Measurements from ENCODE around the gene ADAMTS19.
"Not testable (repeated sequence)": the region's sequence is repeated elsewhere in the genome, so short reads cannot be mapped to it uniquely, and the experiment has no call there.

ADAMTS19 gene

DNA sequence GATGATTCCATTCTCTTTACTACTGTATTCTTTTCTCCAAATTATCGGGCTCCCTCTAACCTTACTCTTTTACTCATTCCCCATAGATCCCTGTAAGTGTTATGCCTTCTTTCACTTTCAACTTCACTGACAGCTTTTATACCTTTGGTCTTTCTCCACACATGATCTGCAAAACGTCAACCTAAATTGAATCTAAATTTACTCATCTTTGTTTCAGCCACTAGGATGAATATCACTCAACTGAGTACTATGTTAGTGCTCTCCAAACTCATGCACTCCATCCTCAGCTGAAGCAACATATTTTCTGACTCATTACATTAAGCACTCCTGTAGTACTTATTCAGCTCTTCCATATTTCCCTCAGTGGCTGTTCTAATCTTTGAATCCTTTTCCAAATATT lies 133.4 kb downstream of the ADAMTS19 start:
- no peak for DNase-seq

DNA sequence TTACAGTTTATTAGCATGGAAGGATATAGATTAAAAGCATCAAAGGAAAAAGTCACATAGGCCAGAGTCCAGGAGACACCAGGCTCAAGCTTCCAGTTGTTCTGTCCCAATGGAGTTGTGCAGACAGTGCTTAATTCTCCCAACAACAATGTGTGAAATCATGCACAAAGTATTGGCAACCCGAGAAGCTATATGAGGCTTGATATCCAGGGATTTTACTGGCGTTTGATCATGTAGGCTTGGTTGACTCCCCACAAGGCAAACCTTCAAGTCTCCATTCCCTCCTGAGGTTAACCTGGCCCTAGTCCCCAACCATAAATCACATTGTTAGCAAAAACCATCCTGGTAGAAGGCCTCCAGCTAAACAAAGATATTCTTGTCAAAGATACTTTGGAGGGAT lies 141.5 kb downstream of the ADAMTS19 start:
- no peak for DNase-seq

DNA sequence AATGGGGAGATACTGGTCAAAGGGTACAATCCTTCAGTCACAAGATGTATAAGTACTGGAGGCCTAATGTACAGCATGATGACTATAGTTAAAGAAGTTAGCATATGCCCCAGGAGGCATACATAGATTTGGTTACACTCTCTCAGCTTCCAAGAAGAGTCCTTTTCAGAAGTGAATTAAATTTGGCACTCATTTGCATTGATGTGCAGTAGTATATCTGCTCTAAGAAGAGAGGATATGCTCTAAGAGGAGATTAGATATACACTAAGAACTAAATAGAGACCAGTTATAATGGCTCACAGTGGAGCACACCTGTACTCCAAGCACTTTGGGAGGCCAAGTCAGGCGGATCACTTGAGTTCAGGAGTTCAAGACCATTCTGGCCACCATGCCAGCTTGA lies 148.3 kb downstream of the ADAMTS19 start:
- DNase-seq, result no peak

DNA sequence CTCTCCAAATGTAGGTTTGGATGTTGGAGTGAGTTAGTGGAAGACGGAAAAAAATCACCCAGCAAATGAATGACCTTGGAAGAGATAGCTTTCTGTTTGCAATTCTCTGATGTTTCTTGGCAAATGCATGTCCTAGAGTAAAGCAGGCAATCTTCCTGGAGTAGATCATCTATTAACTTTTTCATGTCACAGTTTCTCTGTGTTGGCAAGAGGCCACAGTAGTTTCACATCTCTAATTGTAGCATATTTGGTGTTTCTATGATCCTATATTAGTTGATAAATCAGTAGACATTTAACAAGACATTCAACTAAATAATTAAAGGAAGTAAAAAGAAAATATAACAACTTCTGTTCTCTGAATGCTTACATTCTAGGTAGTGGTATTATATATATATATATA lies 149.6 kb downstream of the ADAMTS19 start:
- DNase-seq, result no peak

DNA sequence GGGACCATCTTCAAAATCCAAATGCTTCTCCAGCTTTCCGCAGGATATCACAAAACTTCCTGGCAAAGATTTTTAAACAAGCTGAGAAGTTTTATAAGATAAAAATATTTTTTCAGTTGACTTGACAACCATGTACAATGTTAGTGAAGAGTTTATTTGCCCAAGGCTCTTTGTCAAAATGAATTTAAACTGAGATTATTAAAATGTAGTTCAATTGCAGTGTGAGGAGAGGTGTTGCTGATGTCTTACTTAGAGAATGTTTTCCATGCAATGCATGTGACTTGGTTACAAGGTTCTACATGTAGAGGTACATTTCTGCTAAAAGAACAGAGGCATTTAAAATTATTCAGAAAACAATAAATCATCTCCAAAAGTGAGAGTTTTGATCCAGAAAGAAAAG lies 156.4 kb downstream of the ADAMTS19 start:
- no peak for DNase-seq

DNA sequence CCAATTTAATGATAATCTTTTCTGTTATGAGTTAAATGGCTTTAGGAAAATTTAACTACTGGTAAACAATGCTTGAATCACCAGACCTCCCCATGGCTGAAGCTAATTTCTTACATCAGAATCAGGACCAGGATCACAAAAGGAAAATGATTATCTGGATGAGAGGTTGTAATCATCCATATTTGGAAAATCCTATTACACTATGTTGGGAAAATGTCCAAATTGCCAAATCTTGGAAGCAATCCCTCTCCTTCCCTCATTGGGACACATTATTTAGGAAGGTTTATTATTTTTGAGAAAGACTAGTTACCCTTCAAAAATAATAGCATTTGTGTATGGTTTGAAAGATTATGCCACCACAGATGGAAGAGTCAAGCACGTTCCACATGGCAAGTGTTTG lies 157.1 kb downstream of the ADAMTS19 start:
- no peak for DNase-seq

DNA sequence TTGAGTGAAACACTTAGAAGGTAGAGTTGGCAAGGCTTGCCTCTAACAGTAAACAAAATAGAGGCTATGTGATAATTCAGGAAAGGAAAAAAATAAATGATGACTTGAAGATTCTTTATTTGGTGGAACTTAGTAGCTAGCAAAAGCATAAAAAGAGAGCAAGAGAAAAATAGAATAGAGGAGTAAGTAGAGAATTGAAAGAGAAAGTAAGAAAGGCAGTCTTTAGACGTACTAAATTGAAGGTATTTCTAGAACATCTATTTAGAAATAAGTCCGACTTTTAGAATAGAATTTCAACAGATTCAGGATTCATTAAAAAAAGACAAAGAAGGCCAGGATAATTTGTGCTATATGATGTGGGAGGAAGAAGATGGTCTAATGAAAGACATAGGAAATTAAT lies 159.7 kb downstream of the ADAMTS19 start:
- no peak for DNase-seq

DNA sequence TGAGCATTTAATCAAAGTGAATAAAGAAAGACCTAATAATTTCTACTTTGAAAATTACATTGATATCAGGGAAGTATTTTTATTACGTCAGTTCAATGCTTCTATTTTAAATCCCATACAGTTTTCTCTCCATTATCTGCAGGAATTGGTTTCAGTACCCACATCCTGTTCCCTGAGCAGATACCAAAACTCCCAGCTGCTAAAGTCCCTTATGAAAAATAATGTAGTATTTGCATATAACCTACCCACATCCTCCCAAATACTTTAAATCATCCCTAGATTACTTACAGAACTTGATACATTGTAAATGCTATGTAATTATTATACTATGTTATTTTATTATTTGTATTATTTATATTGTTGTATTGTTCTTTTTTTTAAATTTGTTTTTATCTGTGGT lies 162.4 kb downstream of the ADAMTS19 start:
- DNase-seq, result no peak

DNA sequence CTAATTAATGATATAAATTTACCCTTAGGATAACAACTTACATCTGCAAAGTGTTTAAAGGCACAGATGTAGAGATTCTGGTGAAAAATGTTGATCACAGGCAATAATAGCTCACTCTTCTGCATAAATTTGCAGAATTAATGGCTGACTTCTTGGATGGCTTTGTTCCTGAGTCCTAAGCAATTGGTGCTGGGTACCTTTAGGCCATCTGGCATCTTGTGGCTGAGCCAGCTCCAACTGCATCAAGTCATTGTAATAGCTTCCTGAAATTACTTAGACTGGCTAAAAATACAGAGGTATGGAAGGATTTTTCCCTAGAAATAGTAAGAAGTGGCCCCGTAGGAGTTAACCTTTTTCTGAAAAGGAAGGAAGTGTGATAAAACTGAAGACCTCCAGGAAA lies 169.5 kb downstream of the ADAMTS19 start:
- DNase-seq, result no peak

DNA sequence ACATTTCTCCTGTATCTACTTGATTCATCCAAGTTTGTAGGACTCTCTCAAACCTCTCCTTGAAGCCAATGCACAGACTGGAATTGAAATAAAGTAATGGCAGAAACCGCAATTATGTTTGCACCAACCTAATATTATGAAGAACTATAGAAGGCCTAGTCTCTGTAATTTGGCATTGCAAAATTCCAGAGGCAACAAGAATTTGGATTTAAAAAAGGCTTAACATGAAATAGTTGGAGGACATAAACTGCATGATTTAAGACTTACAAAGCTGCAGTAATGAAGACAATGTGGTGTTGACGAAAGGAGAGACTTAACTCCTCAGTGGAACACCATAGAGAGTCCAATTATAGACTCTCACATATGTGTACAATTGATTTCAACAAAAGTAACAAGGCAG lies 170.0 kb downstream of the ADAMTS19 start:
- DNase-seq, result no peak

DNA sequence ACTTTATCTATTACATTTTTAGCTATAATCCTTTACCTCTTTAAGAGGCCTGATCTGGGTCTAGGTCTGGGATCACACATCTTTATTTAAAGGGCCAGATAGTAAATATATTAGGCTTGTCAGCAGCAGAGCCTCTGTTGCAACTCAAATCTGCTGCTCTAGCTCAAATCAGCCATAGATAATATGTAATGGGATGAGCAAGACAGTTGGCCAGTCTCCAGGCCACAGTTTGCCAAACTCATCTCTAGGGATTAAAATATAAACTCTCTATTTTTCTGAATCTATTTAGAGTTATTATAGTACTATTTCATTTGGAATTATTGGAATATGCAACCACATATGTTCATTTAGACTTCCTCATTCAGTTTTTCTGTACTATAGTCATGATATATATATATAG lies 171.9 kb downstream of the ADAMTS19 start:
- DNase-seq, result no peak

DNA sequence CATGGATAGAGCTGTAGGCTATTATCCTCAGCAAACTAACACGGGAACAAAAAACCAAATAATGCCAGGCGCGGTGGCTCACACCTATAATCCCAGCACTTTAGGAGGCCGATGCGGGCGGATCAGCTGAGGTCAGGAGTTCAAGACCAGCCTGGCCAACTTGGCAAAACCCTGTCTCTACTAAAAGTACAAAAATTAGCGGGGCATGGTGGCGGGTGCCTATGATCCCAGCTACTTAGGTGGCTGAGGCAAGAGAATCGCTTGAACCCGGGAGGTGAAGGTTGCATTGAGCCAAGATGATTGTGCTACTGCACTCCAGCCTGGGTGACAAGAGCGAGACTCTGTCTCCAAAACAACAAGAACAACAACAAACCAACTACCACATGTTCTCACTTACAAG lies 177.4 kb downstream of the ADAMTS19 start:
- DNase-seq, result not testable (repeated sequence)

DNA sequence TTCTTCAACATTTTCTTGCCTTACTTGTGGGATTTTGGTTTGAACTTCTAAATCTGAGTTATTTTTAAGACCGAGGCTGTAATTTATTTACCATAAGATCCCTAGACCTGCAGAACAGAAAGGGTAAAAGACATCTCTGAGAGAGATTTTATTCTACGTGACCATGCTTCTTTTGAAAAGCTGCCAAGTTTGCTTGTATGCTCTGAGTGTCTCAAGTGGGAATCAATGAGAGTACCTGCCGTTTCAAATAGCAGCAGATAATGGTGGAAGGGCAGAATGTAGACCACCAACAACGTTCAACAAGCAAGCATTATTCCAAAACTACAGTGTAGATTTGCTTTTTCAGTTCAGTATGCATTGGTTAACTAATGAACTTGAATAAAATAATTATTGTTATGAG lies 179.2 kb downstream of the ADAMTS19 start:
- no peak for DNase-seq

DNA sequence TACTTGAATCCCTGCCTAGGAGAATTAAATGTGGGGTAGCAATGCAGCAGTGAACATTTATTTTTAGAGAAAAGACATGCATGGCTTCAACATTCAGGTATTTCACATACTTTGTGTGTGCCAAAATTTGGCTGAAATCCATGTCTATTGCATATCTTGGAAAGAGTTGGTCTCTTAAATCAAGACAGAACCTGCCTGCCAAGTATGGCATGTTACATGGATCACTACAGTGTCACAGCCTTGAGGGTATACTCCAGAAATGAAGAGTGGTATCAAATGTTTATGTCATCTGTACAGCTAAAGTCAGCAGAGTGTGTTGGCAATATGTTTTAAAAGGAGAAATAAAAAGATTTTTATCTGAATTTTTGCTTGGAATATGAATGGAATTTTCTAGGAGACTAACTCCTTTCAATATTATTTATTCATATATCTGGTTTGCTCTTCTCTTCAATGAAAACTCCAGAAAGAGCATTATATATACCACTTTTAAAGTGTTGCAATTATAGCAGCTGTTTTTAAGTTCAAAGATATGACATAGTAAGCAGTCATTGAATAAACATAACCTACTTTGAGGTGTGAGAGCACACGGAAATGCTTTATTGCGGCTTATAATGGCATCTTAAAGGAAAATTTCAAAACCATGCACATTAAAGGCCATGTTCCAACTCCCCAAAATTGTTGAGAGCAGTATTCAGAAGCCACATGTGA lies 192.4 kb downstream of the ADAMTS19 start:
- no peak for DNase-seq

DNA sequence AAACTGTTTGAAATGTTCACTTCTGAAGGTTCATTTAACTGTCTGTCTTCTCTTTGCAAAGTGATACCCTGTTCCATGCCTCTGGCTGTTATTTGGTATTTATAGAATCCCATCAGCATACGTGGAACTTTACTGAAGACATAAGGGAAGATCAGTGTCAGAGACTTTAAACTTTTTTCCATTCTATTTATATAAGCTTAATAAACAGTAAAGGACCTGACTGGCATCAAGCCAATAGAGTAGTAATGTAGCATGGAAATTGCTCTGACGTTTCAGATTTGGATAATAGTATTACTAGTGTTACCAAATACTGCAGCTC lies 192.9 kb downstream of the ADAMTS19 start:
- DNase-seq, result no peak

DNA sequence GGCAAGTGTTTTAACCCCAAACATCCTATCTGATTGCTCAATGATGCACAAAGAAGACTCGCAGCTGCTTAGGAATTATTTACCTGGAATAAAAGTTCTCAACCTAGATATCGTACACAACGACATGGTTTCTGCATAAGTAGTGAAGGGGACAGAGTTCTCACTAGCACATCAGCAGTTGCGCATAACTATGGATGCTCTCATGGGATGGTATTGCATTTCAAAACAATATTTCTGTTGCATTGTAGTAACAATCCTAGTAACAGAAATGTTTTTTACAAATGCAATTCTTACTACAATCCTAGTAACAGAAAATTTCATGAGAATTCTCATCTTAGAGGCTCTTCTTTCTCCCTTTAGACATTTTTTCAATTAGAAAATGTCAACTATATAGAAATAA lies 193.3 kb downstream of the ADAMTS19 start:
- no peak for DNase-seq

DNA sequence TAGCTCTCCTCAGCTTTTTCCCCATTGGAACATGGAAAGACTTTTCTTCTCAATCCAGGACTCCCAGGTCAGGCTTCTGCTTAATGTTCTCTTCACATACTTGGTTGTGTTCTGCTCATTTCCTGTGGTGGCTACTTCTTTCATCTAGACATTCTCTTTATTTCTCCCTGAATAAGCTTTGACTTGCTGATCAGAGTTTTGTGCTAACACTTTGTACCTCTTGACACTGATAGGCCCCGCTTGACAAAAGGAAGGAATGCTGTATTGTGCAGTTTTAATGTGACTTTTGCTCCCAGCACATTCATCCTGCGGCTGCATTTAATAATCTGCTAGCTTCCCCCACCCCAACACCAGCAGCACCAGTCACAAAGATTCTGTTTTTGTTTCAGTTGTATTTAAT lies 196.9 kb downstream of the ADAMTS19 start:
- DNase-seq, result no peak

DNA sequence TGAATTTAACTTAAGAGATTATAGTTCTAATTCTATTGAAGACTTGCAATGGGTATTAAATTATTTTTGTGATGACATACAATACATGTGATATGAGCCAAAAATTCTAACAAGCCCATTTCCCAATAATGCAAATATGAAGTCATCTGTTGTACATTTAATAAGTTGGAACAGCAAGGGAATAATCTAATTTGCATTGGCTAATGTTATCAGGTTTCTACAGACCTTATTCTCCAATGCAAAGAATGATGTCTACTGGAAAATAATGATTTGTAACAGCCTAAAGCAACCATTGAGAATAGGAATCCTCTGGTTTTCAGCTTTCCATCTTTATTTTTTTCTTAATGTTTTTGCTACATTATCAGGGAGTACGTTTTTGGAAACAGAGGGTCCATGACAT lies 198.7 kb downstream of the ADAMTS19 start:
- no peak for DNase-seq

DNA sequence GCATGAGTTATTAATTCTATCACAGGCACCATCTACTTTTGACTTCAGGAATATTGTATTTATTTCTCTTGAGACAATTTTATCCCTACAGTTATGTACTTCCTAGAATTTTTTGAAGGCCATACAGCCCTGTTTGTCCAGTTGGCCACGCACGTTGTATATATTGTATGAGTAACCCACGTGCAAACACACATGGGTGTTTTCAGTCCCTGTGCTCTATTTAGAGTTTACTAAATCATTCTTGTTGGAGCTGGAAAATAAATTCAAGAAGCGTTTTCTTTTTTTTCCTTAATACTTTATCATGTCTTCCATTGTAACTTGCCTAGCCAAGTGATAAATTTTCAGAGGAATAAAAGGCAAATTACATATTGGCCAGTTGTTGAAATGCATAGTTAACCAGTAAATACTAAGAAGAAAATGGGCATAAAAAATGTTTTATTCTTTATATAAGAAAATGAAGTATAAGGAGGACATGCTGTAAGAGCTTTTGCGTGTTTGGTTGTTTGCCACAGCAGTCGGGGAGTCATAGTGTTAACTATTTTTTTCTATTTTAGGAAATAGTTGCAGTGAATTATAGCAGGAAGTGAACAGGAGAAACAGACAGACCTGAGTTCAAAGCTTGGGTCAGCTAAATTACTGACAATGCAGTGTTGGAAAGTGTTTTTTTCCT lies 201.4 kb downstream of the ADAMTS19 start:
- DNase-seq, result no peak

DNA sequence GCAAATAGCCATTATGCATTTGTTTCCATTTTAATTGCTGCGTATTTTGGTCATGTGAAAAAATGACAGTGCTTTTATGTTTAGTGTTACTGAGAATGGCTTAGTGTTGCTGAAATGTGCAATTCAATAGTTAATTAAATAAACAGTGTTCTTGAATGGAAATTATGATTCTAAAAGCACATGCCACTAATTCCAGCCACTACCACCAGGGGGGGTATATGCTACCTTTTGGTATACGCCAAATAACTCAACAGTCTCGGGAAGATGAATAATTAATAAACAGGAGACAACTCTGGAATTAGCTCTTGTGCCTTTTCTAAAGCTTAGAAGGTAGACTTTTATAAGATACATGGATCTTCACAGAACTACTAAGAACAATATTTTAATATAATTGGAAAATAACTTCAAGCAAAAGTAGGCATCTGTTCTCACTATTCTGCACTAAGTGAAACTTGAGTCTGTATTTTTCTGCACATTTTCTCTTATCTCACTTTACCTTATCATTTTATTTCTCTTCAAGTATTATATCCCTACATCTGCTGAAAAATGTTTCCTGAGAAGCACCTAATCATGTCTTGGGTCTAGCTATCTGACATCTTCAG lies 204.3 kb downstream of the ADAMTS19 start:
- no peak for DNase-seq

DNA sequence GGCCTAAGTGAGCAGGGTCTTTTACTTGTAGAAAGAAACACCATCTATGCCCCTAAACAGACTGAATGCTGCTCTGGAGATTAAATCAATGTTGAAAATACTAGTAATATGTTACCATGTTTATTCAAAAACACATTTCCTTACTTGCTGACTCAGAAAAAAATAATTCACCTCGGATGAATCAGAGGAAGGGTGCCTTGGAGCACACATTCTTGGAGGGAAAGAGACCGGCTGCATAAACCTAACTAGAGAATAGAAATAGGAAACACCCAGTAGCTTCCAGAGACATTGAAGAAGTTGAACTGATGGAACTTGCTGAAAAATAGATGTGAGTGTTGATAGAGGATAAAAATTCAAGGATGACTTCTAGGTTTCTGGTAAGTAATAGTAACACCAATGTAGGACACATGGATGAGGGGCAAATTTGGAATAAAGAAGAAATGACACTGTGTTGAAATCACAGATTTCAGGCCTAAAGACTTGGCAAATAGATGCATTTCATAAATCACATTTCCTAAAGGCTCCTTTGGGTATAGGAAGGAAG lies 210.9 kb downstream of the ADAMTS19 start:
- DNase-seq, result no peak

DNA sequence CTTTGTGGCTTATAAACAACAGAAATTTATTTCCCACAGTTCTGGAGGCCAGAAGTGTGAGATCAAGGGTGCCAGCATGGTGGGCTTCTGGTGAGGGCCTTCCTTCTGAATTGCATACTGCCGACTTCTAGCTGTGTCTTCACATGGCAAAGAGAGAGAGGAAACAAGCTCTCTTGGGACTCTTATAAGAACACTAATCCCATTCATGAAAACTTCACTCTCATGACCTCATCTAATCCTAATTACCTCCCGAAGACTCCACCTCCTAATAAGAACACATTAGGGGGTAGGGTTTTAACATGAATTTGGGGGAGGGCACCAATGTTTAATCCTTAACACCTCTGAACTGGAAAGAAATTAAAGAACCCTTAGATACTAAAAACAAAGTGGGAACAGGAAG lies 211.9 kb downstream of the ADAMTS19 start:
- DNase-seq, result no peak

DNA sequence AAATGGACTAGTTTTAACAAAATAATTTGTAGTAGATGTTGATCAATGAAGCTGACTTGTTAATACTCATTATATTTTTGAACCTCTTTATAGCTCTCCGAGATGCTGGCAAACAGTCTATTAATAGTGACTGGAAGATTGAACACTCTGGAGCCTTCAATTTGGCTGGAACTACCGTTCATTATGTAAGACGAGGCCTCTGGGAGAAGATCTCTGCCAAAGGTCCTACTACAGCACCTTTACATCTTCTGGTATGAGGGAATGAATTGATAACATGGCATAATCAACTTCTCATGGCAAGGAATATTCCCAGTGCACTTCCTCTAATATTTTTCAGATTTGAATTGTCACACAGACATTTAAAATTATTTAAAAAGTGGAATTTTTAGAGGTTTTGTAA lies 219.6 kb downstream of the ADAMTS19 start:
- no peak for DNase-seq

DNA sequence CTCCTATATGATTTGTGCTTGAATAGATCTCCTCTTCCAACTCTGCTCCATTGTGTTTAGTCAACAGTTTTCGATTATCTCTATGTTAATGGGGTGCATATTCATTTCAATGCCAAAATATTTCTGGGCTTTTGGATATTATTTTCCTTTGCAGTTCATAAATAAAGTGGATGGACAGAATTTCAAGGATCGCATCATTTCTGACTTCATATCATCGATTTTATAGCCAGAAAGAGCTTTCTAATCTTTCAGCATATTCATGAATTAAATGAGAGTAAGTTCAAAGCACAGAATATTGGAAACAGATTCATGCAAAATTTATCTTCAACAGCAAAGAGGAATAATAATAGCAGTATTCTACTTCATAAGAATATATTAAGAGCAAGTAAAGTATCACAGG lies 227.8 kb downstream of the ADAMTS19 start:
- no peak for DNase-seq

DNA sequence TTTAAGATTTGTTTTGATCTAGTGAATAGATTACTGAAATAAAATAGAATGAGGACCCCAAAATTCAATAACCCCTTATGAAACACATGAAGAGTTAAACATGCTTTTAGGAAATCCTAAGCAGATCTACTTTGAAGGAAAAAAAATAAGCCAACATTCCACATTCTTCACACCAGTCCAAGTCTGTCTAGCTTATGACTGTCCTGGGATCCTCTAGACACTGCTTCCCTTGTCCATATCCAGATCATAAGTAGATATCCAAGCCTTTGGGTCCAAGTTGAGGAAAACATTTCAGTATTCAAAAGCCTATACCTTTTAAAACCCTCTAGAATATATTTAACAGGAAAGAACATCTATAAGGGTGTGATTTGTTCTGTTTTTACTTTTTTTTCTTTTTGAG lies 228.9 kb downstream of the ADAMTS19 start:
- no peak for DNase-seq

All from cerebellar nuclear complex (tissue), 1 donor.